Measurements from ENCODE around the gene EIF5AL1.
A peak's percentile ranks its signal among the peaks of the same experiment; 100 is the strongest.

The EIF5AL1 gene

GRCh38 chr10:79470096-79470495, 42.2 kb upstream of the EIF5AL1 start:
- Histone ChIP-seq H3K9me3 (no peaks in the 10 kb centered on the region), H3K27me3 (no peaks in the 10 kb centered on the region), H3K4me1 (peaks cover 0 to 7% (median 2%) of the 10 kb centered on the region in 4 donors), H3K27ac (no peak overlapping the region), H3K4me3 (no peak overlapping the region), H3K36me3 (no peaks in the 10 kb centered on the region)
- DNase-seq = peak in 1 of 2 donors; percentile 48
- intact Hi-C loops (cut with DNase I; ENCODE audit: low total_unique reads) = no loop called here
- no peak for TF ChIP-seq CTCF (IDR thresholded peaks at IDR 0.05)

- peak in 1 of 2 donors; percentile 34 for DNase-seq
- Histone ChIP-seq H3K27ac (no peak overlapping the region), H3K9me3 (no peaks in the 10 kb centered on the region), H3K4me1 (peaks cover 0 to 7% (median 2%) of the 10 kb centered on the region in 4 donors), H3K36me3 (no peaks in the 10 kb centered on the region), H3K27me3 (no peaks in the 10 kb centered on the region), H3K4me3 (no peak overlapping the region)
- intact Hi-C loops (cut with DNase I; ENCODE audit: low total_unique reads) = no loop called here
- TF ChIP-seq CTCF (IDR thresholded peaks at IDR 0.05) = no peak
Observed at GRCh38 chr10:79471776-79472175, 40.6 kb upstream of the EIF5AL1 start.

GRCh38 chr10:79472449-79472848, 39.9 kb upstream of the EIF5AL1 start:
- Histone ChIP-seq H3K27me3 (no peaks in the 10 kb centered on the region), H3K27ac (no peak overlapping the region), H3K36me3 (no peaks in the 10 kb centered on the region), H3K4me1 (peaks cover 0 to 4% (median 1%) of the 10 kb centered on the region in 4 donors), H3K4me3 (no peak overlapping the region), H3K9me3 (no peaks in the 10 kb centered on the region)
- DNase-seq = peak in 1 of 2 donors; percentile 11
- intact Hi-C loops (cut with DNase I; ENCODE audit: low total_unique reads) = no loop called here
- no peak for TF ChIP-seq CTCF (IDR thresholded peaks at IDR 0.05)

- no peaks in the 10 kb centered on the region for H3K4me1 ChIP-seq
- no peaks in the 10 kb centered on the region for H3K9me3 ChIP-seq
- intact Hi-C loops (cut with DNase I; ENCODE audit: low total_unique reads) = no loop called here
- H3K4me3 ChIP-seq = no peak overlapping the region
- no peaks in the 10 kb centered on the region for H3K36me3 ChIP-seq
- H3K27ac ChIP-seq = no peak overlapping the region
- no peak for TF ChIP-seq CTCF (IDR thresholded peaks at IDR 0.05)
- no peaks in the 10 kb centered on the region for H3K27me3 ChIP-seq
- DNase-seq = peak in 1 of 2 donors; percentile 17
Observed at GRCh38 chr10:79472951-79473350, 39.4 kb upstream of the EIF5AL1 start.

- no peak for TF ChIP-seq CTCF (IDR thresholded peaks at IDR 0.05)
- DNase-seq = peak in 1 of 2 donors; percentile 43
- H3K27me3 ChIP-seq = no peaks in the 10 kb centered on the region
- no peak overlapping the region for H3K4me3 ChIP-seq
- no peaks in the 10 kb centered on the region for H3K9me3 ChIP-seq
- no peaks in the 10 kb centered on the region for H3K4me1 ChIP-seq
- no peaks in the 10 kb centered on the region for H3K36me3 ChIP-seq
- intact Hi-C loops (cut with DNase I; ENCODE audit: low total_unique reads) = no loop called here
- no peak overlapping the region for H3K27ac ChIP-seq
Observed at GRCh38 chr10:79473496-79474095, 38.7 kb upstream of the EIF5AL1 start.
